GM19372 (cell line): ENCODE measurements around the gene FSTL3.
"Not testable (repeated sequence)": the region's sequence is repeated elsewhere in the genome, so short reads cannot be mapped to it uniquely, and the experiment has no call there.

ENCODE experiments used
- ATAC-seq: cut with Tn5 transposase; IDR thresholded peaks from one replicate; pipeline ENCODE4 v1.9.1; 2021; ENCODE audit warnings: mild to moderate bottlenecking, low read depth, moderate library complexity; ENCODE audit not compliant: unreplicated experiment

The FSTL3 gene

DNA sequence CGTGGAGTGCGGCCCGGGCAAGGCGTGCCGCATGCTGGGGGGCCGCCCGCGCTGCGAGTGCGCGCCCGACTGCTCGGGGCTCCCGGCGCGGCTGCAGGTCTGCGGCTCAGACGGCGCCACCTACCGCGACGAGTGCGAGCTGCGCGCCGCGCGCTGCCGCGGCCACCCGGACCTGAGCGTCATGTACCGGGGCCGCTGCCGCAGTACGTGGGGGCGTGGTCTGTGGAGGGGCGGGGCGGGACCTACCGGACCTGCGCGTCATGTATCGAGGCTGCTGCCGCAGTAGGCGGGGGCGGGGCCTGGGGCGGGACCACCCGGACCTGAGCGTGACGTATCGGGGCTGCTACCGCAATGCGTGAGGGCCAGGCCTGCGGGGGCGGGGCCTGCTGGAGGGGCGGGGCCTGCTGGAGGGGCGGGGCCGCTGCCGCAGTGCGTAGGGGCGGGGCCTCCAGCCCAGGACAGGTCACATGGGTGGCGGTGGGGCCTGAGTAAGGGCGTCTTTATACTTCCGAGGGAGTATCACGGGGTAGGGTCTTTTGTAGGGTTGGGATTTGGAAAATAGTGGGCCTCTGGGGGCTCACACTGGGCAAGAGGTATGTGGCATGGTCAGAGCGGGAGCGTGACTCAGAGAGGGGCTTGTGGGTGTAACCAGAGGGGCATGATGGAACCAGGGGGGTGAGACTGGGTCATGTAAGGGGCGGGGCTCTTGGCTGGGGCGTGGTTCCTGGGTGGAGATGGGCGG lies 4.3 kb downstream of the FSTL3 start:
- ATAC-seq = peak; percentile 65

DNA sequence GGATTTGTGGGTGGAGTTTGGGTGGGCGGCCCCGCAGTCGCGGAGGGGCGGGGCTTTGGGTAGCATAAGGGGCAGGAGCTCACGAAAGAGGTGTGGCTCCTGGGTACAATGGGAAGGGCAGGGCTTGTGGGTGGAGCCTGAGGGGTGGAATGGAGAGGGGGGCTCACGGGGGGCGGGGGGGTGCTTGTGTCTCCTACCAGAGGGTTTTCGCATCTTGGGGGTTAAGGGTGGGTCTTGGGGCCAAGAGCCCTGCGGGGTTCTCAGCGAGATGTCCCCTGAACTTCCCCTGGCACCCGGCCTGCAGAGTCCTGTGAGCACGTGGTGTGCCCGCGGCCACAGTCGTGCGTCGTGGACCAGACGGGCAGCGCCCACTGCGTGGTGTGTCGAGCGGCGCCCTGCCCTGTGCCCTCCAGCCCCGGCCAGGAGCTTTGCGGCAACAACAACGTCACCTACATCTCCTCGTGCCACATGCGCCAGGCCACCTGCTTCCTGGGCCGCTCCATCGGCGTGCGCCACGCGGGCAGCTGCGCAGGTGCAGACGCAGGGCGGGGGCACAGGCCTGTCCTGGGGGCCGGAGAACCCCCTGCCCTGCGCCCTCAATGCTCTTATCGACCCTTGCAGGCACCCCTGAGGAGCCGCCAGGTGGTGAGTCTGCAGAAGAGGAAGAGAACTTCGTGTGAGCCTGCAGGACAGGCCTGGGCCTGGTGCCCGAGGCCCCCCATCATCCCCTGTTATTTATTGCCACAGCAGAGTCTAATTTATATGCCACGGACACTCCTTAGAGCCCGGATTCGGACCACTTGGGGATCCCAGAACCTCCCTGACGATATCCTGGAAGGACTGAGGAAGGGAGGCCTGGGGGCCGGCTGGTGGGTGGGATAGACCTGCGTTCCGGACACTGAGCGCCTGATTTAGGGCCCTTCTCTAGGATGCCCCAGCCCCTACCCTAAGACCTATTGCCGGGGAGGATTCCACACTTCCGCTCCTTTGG lies 5.1 kb downstream of the FSTL3 start:
- ATAC-seq = no peak

- no peak for ATAC-seq
Measured at GRCh38 chr19:682678-683320, 6.6 kb downstream of the FSTL3 start.

DNA sequence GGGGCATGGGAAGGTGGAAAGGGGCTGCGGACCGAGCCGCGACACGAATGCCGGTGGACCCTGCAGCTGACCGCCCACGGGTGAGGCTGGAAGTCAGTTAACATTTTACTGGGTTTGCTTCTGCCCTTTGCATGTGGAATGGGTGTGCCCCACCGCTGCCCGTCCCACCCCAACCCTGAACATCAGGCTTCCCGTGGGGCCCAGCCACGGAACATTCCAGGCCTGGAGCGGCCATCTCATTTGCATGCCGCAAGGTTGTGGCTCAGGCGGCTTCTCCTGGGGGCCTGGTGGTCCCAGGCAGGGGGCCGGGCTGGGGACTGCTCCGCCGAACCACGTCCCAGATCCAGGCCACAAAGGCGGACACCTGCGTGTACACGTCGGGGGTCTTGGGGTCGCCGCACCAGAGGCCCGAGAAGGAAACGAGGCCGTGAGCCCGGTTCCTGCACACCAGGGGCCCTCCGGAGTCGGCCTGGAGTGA lies 9.3 kb downstream of the FSTL3 start:
- no peak for ATAC-seq

DNA sequence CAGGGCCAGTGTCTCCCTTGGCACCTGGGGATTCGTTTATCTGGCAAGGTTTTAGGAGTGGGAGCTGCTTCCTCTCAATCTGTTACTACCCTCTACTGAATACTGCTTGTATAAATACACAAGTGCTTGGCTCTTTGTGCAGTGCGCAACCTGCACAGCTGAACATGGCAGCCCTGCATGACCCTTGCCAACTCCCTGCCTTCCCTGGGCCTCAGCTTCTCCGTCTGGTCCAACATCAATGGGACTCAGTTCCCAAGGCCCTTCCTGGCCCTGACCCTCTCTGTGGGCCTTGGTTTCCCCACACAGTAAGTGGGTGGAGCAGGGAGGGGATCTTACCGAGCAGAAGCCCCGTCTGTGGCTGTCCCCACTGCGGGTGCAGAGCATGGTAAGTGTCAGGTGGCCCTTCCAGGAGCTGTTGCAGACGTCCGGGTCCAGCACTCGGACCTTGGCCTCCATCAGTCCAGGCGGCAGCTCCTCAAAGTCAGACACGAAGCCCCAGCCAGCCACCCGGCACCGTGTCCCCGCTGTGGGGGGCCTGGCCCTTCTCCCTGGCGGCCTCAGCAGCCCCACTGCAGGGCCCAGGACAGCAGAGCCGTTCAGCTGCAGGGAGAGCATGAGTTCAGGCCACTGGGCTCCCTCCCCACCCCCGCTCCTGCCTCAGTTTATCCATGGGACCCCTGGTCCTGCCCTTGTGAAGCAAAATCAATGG lies 10.6 kb downstream of the FSTL3 start:
- ATAC-seq = no peak

DNA sequence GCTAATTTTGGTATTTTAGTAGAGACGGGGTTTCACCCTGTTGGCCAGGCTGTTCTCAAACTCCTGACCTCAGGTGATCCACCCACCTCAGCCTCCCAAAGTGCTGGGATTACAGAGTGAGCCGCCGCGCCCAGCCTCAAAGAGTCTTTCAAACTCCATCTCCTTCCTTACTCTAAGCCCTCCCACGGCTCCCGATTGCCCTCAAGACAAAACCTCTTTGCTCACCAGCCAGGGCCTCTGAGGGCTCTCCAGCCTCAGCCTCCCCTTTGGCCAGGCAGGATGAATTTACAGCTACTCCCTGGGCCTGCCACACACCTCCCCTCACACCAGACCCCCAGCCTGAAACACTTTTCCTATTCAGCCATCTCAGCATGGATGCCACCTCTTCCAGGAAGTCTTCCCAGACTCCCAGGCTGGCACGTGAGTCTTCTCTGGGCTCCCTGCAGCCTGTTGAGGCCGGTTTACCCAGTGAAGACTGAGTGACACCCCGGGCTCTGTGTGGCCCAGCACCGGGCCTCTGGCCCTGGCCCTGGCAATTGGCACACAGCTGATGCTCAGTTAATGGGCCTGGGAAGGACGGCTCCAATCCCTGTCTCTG lies 11.5 kb downstream of the FSTL3 start:
- ATAC-seq = no peak

DNA sequence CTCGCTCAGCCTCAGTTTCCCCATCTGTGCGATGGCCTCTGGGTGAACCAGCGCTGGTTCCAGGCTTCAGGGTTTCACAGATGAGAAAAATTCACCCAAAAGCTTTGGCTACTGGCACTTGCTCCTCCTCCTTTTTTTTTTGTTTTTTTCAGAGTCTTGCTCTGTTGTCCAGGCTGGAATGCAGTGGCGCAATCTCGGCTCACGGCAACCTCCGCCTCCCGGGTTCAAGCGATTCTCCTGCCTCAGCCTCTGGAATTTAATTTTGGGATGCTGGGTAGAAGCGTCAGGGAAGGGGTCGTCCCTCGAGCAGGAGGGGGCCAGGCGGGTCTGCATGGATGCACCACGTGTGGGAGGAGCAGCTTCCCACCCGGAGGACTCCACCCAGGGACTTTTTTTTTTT lies 12.0 kb downstream of the FSTL3 start:
- ATAC-seq = no peak

GRCh38 chr19:688992-689391 lies 12.8 kb downstream of the FSTL3 start:
- ATAC-seq = no peak

- ATAC-seq = no peak
Measured at GRCh38 chr19:690203-690602, 14.0 kb downstream of the FSTL3 start.

- ATAC-seq = no peak
Measured at GRCh38 chr19:694481-695351, 18.5 kb downstream of the FSTL3 start.

DNA sequence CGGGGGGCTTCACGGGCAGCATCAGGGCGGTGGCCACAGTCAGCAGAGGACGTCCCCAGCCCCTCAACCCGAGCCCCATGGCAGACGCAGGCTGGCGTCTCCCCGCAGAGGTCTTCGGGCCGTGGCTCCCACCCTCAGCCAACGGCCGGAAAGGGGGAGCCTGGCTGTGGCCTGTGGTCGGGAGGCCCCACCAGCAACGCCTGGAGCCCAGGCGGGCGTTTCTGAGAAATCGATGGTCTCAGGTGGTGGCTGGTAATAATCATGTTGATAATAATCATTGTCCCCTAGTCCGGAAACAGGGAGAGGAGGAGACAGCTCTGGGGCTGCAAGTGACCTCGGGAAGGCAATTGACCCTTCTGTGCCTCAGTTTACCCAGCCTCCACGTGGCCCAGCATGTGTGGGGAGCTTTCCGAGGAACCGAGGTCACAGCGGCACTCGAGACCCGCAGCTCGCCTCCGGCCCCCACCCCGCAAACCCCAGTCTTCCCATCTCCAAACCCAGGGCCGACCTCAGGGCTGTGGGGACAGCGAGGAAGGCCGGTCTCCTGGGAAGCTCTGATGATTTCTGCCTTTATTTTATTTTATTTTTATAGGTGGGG lies 19.3 kb downstream of the FSTL3 start, which contains the start of gene PRSS57:
TSS of gene PRSS57 (minus strand) at position 101 of the 598 bp plus-strand sequence. CDS start at position 79, 22 bp downstream.
- no peak for ATAC-seq

DNA sequence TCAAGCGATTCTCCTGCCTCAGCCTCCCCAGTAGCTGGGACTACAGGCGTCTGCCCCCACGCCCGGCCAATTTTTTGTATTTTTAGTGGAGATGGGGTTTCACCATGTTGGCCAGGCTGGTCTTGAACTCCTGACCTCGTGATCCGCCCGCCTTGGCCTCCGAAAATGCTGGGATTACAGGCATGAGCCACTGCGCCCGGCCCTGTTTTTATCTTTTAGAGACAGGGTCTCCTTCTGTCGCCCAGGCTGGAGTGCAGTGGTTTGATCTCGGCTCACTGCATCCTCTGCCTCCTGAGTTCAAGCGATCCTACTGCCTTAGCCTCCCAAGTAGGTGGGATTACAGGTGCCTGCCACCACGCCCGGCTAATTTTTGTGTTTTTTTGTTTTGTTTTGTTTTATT lies 22.3 kb downstream of the FSTL3 start:
- ATAC-seq = not testable (repeated sequence)

DNA sequence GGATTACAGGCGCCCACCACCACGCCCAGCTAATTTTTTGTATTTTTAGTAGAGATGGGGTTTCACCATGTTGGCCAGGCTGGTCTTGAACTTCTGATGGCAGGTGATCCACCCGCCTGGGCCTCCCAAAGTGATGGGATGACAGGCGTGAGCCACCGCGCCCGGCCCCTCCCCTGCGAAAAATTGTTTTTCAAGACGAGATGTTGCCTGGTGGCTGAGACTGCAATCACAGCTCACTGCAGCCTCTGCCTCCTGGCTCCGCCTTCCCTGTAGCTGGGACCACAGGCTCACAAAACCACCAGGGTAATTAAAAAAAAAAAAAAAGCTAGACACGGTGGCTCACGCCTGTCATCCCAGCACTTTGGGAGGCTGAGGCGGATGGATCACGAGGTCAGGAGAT lies 23.7 kb downstream of the FSTL3 start:
- not testable (repeated sequence) for ATAC-seq

DNA sequence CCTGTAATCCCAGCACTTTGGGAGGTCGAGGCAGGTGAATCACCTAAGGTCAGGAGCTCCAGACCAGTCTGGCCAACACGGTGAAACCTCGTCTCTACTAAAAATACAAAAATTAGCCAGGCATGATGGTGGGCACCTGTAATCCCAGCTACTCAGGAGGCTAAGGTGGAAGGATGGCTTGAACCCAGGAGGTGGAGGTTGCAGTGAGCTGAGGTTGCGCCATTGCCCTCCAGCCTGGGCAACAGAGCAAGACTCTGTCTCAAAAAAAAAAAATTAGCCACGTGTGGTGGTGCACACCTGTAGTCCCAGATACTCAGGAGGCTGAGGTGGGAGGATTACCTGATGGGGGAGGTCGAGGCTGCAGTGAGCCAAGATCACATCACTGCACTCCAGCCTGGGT lies 26.7 kb downstream of the FSTL3 start:
- not testable (repeated sequence) for ATAC-seq

DNA sequence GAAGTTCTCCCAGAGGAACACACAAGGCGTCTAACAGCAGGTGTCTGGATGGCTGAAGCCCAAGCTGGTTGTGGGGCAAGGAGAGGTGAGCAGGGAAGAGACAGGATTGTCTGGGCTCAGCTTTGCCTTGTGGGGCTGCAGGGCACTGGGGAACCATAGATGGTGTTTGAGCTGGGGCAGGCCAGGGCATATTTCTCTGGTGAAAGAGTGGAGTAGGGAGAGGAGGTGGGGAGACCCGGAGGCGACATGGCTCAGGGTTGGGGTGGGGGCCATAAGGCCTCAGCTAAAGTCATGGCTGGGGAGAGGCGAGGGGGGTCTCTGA lies 27.1 kb downstream of the FSTL3 start:
- no peak for ATAC-seq

DNA sequence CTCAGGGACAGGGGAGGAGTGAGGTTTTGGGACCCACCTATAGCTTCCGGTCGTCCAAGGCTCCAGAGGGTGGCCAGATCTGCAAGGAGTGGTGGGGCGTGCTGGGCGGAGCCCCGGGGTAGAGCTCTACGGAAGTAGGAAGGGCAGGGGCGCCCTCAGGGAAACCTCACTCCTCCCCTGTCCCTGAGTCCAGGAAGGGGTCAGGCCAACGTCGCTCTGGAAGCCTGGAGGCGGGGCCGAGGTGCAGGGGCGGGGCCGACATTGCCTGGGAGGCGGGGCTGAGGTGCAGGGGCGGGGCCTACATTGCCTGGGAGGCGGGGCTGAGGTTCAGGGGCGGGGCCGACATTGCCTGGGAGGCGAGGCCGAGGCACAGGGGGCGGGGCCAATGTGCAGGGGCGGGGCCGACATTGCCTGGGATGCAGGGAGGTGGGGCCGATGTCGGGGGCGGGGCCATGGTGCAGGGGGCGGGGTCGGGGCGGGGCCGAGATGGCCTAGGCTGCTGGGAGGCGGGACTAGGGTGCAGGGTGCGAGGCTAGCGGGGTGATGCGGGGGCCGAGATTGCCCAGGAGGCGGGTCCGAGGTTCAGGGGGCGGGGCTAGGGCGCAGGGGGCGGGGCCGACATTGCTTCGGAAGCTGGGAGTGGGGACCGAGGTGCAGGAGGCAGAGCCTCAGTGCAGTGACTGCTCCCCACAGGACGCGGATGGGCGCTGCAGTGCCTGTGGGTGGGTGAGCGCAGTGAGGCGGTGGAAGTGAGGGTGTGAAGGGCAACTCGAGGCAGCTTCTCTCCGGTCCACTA lies 27.7 kb downstream of the FSTL3 start:
- no peak for ATAC-seq

GRCh38 chr19:704447-704741 lies 28.2 kb downstream of the FSTL3 start:
- ATAC-seq = no peak
